ENCODE measurements around the gene AKR1C2.
"Not testable (repeated sequence)": the region's sequence is repeated elsewhere in the genome, so short reads cannot be mapped to it uniquely, and the experiment has no call there.

AKR1C2 gene

GRCh38 chr10:5002013-5002727, 1.5 kb downstream of the AKR1C2 start:
- H3K4me3 ChIP-seq (ENCODE audit: low read length) = no peak overlapping the region
- no peak for DNase-seq (ENCODE audit: low read depth)
- TF ChIP-seq, protein P1, sequence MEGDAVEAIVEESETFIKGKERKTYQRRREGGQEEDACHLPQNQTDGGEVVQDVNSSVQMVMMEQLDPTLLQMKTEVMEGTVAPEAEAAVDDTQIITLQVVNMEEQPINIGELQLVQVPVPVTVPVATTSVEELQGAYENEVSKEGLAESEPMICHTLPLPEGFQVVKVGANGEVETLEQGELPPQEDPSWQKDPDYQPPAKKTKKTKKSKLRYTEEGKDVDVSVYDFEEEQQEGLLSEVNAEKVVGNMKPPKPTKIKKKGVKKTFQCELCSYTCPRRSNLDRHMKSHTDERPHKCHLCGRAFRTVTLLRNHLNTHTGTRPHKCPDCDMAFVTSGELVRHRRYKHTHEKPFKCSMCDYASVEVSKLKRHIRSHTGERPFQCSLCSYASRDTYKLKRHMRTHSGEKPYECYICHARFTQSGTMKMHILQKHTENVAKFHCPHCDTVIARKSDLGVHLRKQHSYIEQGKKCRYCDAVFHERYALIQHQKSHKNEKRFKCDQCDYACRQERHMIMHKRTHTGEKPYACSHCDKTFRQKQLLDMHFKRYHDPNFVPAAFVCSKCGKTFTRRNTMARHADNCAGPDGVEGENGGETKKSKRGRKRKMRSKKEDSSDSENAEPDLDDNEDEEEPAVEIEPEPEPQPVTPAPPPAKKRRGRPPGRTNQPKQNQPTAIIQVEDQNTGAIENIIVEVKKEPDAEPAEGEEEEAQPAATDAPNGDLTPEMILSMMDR (conservative IDR thresholded peaks at IDR 0.05; ENCODE audit: low read length) = no peak

- DNase-seq (ENCODE audit: low read depth) = no peak
- TF ChIP-seq, protein P1 (conservative IDR thresholded peaks at IDR 0.05; ENCODE audit: low read length) = no peak
- no peak overlapping the region for H3K4me3 ChIP-seq (ENCODE audit: low read length)
Measured at GRCh38 chr10:4998671-4999070, 5.0 kb downstream of the AKR1C2 start.

- not testable (repeated sequence) for H3K4me3 ChIP-seq (ENCODE audit: low read length); DNase-seq (ENCODE audit: low read depth)
Measured at GRCh38 chr10:4994260-4994659, 9.4 kb downstream of the AKR1C2 start.

GRCh38 chr10:4992564-4992963, 11.1 kb downstream of the AKR1C2 start:
- H3K4me3 ChIP-seq (ENCODE audit: low read length) = not testable (repeated sequence)

GRCh38 chr10:4991463-4991862, 12.2 kb downstream of the AKR1C2 start:
- not testable (repeated sequence) for DNase-seq (ENCODE audit: low read depth); H3K4me3 ChIP-seq (ENCODE audit: low read length)

More at GRCh38 chr10:4992564-4992963, 11.1 kb downstream of the AKR1C2 start:
- not testable (repeated sequence) for DNase-seq (ENCODE audit: low read depth)

DNA sequence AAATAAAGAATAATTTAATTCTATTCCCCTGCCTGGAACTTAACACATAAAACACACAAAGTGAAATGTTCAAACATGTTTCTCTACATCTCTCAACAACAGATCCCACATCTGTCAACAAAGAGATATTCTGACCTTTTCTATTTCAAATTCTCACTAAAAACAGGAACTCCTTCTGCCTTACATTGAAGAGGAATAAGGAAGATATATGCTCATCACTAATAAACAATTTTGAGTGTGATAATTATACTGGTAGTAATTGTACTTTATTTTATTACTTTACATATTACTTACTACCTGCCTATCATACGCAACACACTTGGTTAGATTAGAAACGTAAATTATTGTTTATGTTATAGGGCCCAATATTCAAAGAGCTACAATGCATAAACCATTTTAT, 13.4 kb downstream of the AKR1C2 start:
- H3K4me3 ChIP-seq (ENCODE audit: low read length) = no peak overlapping the region
- TF ChIP-seq, protein P1 (conservative IDR thresholded peaks at IDR 0.05; ENCODE audit: low read length) = no peak
- no peak for DNase-seq (ENCODE audit: low read depth)

DNA sequence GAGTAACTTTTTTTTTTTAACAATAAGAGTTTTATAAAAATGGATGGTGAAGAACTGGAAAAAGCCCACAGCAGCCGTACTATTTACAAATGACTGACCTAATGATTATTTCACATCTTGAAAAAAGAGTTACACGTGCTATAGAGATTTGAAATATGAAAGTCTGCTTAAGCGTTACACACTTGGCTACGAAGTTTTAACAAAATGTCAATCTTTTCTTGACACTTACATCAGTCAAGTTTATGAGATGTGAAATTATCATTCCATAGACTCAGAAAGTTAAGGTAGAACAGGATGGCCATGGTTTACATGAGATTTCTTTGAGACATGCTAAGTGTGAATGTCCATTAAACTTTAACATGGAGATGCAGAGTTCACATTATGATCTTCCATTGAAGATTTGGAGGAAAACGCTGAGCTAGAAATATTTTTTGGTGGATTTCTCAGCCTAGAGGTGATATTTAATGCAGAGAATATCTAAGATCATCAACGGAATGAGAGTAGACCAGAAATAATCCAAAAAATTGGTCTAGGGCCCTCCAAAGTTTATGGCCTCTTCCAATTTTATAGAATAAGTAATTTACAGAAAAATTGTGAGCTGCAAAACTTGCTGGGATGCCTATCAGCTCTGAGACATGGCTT, 15.5 kb downstream of the AKR1C2 start:
- H3K4me3 ChIP-seq (ENCODE audit: low read length); DNase-seq (ENCODE audit: low read depth): not testable (repeated sequence)

DNA sequence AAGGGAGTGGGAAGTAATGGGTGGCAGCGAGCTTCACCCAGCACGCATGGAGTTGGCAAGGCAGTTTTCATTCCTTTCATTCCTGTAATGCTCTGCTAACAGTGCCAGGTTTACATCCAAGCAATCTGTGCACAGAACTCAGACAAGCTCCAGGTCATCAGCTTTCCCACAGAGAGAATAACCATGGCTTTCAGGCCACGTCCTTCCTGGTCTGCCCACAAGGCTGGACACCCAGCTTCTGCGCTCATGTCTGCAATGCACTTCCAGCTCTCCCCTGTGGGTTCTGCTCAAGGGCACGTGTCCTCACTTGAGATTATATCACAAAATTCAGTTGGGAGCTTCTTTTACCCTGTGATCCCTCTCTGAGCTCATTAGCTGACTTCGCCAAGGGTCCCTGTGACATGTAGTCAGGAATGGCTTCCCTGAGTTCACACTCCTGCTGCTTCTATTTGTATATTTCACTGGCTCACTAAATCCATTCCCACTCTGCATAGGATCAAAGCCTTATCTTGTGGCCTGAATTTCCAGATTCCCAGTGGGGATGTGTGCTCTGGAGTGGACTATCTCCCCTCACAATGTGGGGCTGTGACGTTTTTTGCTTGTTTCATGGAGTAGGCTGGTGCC, 18.6 kb downstream of the AKR1C2 start:
- DNase-seq (ENCODE audit: low read depth) = peak; percentile 79
- TF ChIP-seq, protein P1 (conservative IDR thresholded peaks at IDR 0.05; ENCODE audit: low read length) = 0 out of 2 replicates have a peak, but pooled peaks have one; percentile 4
- H3K4me3 ChIP-seq (ENCODE audit: low read length) = no peak overlapping the region

DNA sequence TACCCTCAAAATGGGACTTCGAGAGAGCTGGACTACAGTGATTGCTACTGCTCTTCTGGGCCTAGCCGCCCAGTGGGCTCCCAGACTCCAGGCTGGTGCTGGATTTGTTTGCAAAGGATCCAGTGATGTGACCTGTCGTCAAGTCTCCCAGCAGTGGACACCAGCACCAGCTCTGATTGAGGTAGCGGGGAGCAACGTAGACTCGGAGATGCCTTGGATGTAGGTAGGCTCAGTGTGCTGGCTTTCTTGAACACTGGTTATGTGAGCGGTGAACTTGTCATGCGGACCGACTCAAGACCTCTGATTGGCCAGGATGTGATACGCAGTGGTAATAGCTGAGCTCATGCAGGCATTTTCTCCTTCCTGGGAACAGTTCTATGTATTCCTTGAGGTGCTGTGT, 19.4 kb downstream of the AKR1C2 start:
- TF ChIP-seq, protein P1 (conservative IDR thresholded peaks at IDR 0.05; ENCODE audit: low read length) = no peak
- peak; percentile 12 for DNase-seq (ENCODE audit: low read depth)
- H3K4me3 ChIP-seq (ENCODE audit: low read length) = no peak overlapping the region
